Kidney glomerular epithelial cell (primary cell): Measurements from ENCODE around the gene PPM1N.

ENCODE experiments used
- DNase-seq: peaks from one replicate; lab custom pipeline; 2025; lab: John Stamatoyannopoulos, UW

The PPM1N gene

GRCh38 chr19:45471111-45471930 lies 26.9 kb upstream of the PPM1N start:
- DNase-seq: no peak

DNA sequence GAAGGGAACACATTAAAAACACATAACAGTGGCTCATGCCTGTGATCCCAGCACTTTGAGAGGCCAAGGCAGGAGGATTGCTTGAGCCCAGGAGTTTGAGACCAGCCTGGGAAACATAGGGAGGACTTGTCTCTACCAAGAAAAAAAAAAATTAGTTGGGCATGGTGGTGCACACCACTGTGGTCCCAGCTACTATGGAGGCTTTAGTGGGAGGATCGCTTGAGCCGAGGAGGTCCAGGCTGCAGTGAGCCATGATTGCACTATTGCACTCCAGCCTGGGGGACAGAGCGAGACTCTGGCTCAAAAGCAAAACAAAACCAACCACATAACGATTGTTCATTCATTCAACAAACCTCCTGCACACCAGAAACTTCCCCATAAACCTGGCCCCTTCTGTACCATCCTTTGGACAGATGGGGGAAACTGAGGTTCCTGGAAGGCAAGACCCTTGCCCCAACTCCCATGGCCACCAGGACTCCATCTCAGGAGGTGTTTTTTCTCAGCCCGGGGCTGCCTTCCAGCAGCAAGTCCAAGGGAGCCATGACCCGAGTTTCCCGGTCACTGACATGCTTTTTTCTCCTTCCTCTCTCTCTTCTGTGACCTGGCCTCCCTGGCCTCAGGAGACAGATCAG lies 26.2 kb upstream of the PPM1N start:
- DNase-seq: no peak

GRCh38 chr19:45472563-45473366 lies 25.5 kb upstream of the PPM1N start:
- DNase-seq: no peak

DNA sequence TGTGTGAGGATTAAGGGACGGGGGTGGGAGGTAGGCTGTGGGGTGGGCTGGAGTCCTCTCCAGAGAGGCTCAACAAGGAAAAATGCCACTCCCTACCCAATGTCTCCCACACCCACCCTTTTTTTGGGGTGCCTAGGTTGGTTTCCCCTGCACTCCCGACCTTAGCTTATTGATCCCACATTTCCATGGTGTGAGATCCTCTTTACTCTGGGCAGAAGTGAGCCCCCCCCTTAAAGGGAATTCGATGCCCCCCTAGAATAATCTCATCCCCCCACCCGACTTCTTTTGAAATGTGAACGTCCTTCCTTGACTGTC lies 24.9 kb upstream of the PPM1N start:
- DNase-seq: no peak

DNA sequence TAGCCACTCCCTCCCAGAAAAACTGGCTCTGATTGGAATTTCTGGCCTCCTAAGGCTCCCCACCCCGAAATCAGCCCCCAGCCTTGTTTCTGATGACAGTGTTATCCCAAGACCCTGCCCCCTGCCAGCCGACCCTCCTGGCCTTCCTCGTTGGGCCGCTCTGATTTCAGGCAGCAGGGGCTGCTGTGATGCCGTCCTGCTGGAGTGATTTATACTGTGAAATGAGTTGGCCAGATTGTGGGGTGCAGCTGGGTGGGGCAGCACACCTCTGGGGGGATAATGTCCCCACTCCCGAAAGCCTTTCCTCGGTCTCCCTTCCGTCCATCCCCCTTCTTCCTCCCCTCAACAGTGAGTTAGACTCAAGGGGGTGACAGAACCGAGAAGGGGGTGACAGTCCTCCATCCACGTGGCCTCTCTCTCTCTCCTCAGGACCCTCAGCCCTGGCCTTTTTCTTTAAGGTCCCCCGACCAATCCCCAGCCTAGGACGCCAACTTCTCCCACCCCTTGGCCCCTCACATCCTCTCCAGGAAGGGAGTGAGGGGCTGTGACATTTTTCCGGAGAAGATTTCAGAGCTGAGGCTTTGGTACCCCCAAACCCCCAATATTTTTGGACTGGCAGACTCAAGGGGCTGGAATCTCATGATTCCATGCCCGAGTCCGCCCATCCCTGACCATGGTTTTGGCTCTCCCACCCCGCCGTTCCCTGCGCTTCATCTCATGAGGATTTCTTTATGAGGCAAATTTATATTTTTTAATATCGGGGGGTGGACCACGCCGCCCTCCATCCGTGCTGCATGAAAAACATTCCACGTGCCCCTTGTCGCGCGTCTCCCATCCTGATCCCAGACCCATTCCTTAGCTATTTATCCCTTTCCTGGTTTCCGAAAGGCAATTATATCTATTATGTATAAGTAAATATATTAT lies 24.3 kb upstream of the PPM1N start:
- no peak for DNase-seq

GRCh38 chr19:45474606-45475521 lies 23.4 kb upstream of the PPM1N start:
- no peak for DNase-seq

DNA sequence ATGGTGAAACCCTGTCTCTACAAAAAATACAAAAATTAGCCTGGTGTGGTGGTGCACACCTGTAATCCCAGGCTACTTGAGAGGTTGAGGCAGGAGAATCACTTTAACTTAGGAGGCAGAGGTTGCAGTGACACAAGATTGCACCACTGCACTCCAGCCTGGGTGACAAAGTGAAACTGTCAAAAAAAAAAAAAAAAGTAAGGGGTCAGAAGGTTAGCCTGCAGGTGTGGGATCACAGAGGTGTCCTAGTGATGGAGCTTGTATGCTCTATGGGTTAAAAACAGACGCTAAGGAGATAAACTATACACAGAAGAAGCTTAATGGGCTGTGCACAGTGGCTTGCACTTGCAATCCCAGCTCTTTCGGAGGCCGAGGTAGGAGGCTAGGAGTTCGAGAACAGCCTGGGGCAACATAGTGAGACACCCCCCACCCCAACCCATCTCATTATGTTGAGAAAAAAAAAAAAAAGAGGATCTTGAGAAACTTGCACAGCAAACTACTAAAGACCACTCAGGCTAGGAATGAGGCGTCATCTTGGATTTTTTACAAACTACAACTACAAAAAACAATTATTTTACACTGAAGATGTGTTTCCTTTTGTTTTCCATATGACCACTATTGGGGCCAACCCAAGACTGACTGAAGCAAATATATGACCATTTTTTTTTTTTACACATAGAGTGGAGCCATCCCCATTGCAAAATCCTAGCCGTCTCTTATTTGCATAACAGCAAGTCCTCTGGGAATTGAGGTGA lies 22.5 kb upstream of the PPM1N start:
- DNase-seq: no peak

- no peak for DNase-seq
Observed at GRCh38 chr19:45476304-45476703, 21.9 kb upstream of the PPM1N start.

- DNase-seq: no peak
Observed at GRCh38 chr19:45477186-45477585, 21.1 kb upstream of the PPM1N start.

DNA sequence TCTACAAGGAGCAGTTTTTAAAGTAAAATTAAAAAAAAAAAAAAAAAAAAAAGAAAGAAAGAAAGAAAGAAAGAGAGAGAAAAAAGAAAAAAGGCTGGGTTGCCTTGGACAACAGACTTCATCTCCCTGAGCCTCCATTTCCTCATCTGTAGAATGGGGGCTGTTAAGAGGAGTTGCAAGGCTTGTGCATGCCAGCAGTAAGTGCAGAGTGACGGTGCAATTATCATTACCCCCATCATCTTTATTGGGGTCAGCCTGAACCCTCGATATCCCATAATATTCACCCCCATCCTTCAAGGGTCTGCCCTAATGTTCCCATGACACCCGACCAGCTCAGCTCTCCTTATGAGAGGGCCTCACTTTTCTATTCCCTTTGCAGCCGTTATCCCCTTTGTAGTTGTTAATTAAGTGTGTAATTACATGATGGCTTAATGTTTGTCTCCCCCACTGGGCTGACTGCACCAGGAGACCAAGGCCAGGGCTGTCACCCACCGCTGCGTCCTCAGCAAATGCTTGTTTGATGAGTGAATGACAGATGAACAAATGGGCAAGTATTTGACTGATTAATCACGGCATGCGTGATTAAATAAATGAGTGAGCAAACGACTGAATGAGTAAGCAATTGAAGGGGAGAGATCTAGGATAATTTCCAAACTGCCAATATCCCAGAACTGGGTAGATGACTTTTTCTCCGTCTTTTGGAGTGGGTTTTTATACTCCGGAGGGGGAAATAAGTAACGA lies 20.4 kb upstream of the PPM1N start:
- DNase-seq: peak; percentile 90

GRCh38 chr19:45478454-45479238 lies 19.6 kb upstream of the PPM1N start:
- DNase-seq: peak; percentile 92

- no peak for DNase-seq
Observed at GRCh38 chr19:45483033-45483432, 15.2 kb upstream of the PPM1N start.

GRCh38 chr19:45484273-45484945 lies 13.8 kb upstream of the PPM1N start:
- no peak for DNase-seq

- DNase-seq: peak; percentile 86
Observed at GRCh38 chr19:45485305-45486077, 12.8 kb upstream of the PPM1N start.

DNA sequence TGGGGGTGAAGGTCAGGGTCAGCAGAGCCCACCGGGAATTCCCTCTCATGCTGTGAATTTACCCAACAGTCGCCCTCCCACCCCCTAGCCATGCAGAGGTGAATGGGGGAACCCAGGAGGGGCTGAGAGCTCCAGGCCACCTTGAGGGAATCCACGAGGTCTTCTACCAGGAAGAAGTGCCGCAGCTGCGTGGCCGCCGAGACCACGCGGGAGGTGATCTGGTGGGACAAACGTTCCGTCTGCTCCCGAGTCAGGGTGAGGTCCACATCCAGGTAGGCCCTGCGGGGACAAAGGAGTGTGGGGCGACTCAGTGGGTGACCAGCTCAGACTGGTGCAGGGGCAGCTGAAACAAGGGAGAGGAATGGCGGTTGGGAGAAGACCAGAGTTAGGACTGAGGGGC lies 9.5 kb upstream of the PPM1N start:
- DNase-seq: no peak

DNA sequence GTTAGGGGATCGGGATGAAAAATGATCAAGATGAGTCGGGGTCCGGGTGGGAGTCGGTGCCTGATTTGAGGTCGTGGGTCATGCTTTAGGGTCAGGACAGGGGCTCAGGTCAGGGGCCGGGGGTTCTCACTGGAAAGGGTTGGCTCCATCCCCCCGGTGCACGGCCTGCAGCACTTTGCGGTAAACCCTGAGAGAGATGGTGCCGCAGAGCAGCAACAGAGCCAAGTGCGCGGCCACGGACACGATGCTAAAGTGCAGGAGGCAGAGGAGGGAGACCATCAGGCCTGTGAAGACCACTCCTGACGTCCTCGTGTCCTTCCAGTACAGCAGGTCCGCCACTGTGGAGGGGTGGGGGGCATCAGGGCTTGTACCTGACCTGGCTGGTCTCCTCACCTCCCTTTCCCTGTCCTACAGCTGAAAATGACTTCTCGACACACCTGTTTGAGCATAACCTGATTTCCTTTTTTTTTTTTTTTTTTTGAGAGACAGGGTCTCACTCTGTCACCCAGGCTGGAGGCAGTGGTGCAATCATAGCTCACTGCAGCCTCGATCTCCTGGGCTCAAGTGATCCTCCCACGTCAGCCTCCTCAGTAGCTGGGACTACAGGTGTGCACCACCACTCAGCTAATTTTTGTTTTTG lies 8.9 kb upstream of the PPM1N start:
- DNase-seq: no peak

- DNase-seq: no peak
Observed at GRCh38 chr19:45492137-45492626, 6.1 kb upstream of the PPM1N start.
